ENCODE data around the gene PDHX.
"Not testable (repeated sequence)": the region's sequence is repeated elsewhere in the genome, so short reads cannot be mapped to it uniquely, and the experiment has no call there.

Gene PDHX

GRCh38 chr11:34997952-34998528 lies 81.6 kb downstream of the PDHX start:
- no peak for DNase-seq

DNA sequence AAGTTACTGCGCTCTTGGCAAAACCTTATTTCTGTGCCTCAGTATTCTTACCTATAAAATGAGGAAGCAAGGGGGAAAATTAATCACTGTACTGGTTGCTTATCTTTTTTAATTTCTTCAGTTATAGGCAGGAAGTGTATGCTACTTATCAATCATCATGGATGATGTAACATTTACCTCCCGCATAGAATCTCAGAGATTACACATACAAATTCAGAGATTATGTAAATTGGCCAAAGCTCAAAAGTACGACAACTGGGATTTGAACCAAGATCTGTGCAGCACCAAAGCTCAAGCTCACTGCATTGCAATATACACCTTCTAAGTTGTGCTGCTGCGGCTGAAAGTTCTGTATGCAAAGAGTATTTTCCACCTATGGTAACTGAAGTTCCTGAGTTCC lies 83.0 kb downstream of the PDHX start:
- DNase-seq, result no peak

DNA sequence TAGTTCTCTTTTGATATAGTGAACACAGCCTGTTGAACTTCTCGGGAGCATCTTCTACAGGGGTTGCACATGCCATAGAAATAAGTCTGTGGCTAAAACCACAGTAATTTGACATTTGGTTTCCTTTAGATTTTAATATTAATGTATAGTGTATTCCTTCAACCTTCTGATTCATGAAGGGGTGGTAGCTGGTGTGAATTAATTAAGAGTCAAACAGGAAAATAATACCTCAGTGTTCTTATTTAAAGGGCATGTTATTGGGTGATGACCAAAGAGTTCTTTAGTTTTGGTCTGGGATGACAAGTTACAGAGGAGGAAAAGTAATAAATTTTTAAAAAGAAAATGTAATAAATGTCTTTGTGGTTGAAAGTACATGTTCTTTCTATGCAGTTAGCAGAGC lies 86.8 kb downstream of the PDHX start:
- DNase-seq, result no peak

DNA sequence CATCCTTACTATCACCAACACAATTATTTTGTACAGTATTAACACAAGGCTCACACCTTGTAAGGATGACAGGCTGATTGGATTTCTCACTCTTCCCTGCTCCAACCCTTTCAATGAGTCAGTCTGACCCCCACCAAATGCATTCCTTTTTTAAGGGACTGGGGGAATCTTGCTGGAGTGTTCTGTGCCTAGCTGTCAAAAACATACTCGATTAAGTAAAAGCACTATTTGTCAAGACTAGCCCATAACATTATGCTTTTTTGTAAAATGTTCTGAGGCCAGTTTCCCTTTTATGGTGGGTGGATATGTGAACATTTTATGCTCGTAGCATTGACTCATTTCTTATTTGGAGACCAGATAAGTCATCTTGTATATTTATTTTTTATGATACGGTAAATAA lies 87.2 kb downstream of the PDHX start:
- DNase-seq, result no peak

DNA sequence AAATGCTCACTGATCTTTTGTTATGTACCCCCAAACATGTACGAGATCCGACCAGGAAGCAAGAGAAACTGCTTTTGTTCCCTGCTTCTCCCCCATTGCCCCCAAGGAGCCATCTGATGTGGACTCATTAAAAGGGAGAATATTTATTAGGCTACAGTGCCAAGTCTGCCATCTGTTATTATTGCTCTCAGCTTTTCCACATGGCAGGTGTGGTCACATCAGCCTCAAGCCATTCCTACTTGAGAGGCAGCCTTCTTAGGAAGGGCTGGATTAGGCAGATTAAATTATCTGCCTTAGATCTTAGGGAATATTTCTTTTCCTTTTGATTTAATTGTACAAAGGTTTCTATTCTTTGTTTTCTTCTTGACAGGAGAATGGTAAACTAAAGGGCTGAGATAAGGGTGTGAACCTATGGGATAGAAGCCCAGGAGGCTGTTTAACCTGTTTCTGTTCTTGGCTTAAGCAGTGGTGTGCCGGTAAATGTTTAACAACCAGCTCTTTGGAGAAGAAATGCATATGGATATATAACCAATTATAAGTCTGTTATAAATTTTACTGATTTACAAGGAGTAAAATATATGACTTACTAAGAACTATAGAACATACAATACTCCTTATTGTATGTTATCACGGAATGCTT lies 88.8 kb downstream of the PDHX start:
- no peak for DNase-seq

- DNase-seq, result no peak
These were observed 90.1 kb downstream of the PDHX start for GRCh38 chr11:35006389-35007128.

DNA sequence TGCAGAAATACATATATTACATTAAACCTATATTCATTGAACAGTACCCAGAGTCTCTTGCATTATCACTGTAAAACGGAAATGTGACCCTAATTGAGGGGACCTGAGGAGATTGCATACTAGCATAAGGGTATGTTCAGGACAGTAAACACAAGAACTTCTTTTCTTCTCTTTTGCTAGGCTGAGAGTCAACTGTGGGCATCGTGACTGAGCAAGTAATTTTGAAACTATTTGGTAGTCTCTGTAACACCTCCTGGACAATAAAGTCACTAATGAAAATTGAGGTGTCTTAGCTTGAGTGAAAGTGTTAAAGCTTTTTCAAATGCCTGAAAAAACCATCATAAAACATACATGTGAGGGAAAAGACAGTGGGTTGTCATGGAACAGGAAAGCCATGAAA lies 90.9 kb downstream of the PDHX start:
- DNase-seq, result no peak

GRCh38 chr11:35009191-35009943 lies 92.9 kb downstream of the PDHX start:
- no peak for DNase-seq

- DNase-seq, result no peak
These were observed 93.5 kb downstream of the PDHX start for GRCh38 chr11:35009944-35010342.

DNA sequence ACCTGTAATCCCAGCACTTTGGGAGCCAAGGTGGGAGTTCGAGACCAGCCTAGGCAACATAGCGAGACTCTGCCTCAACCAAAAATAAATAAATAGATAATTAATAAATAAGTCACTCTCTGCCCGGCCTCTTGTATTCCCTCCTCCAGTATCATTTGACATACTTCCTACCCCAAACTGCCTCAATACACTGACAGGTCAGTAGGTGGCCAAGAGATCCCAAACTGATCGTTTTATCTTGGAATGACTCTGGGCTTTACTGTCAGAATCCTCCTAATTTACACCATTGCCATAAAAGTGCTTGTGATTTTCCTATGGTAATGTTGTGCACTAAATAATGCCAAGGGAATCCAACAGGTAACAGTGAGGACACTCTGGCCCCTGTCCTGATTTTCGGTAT lies 94.2 kb downstream of the PDHX start:
- no peak for DNase-seq

GRCh38 chr11:35011389-35011788 lies 95.0 kb downstream of the PDHX start:
- DNase-seq, result no peak

GRCh38 chr11:35011944-35012343 lies 95.5 kb downstream of the PDHX start:
- no peak for DNase-seq

- DNase-seq, result no peak
These were observed 96.2 kb downstream of the PDHX start for GRCh38 chr11:35012467-35013191.

DNA sequence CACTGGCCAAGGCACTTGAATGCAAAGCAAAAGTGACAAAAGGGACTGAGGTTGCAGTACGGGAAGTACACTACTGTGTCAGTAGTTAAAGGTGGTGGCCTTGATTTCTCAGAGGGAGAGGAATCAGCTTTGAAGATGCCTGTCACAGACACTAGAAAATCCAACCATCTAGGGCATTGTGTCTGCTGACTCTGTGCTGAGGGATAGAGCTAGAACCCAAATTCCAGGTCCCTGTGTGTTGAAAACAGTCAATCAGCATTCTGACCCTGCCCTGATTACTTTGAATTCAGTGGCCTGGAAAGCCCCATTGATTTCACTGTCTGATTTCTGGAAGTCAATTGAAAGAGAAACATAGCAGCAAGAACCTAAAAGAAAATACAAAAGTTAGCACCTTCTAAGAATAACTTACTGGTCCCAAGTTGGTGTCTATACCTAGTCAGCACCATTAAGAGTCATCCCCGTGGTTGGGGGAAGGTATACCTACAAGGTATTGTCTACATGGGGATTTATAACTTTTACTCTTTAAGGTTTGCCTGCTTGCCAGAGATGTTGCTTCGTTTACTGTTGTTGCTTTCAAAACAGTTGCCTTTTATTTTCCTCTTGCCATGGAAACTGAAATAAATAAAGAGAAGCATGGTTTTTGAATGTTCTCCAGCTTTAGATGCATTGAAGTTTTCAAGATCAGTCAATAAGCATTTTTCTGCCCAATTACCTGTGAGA lies 97.3 kb downstream of the PDHX start:
- DNase-seq, result no peak

- DNase-seq, result no peak
These were observed 97.9 kb downstream of the PDHX start for GRCh38 chr11:35014346-35014745.

DNA sequence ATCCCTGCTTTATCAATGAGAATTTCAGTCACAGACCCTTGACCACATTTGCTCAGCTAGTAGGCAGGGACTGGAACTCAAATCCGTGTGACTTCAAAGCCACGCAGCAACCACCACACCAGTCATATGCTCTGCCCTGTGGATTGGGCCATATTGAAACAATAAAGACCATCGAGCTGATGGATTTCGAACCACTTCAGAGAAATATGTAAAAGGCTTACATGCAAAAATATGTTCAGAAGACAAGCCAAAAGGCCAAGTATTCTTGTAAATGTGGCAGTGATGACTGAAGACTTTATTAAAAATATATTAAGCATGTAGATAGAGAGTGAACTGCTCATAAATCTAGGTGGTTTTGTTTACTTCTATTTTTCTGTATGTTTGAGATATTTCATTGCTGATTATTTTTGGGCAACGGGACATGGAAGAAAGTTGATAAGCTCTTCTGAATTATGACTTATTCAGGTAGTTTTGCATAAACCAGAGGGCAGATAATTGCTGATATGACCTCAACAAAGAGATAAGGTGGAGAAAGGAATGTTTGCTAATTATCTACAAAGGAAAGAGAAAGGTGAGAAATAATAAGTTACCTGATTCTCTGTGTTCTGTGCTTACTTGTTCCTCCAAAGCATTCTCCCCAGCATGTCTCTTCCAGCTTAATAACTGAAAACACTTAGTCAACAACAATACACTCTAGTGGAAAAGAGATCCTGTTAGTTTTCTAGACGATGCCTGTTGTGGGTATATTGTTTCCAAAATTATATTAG lies 99.4 kb downstream of the PDHX start:
- no peak for DNase-seq

DNA sequence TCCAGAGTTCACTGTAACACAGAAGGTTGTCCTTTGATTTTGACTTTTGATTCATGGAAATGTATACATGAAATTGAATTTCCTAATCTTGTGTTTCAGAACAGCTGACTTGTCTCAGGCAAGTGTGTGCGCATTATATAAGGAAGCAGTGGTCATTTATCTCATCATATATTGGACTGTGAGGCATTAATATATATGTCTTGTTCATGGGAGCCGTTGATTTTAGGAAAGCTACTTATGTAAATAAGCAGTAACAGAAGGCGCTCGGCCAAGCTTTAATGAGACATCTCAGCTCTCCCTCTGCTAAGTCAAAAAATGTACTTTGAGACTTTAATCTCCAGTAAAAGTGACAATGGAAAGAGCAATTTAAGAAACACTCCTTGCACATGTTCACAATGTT lies 100.5 kb downstream of the PDHX start:
- DNase-seq, result no peak

DNA sequence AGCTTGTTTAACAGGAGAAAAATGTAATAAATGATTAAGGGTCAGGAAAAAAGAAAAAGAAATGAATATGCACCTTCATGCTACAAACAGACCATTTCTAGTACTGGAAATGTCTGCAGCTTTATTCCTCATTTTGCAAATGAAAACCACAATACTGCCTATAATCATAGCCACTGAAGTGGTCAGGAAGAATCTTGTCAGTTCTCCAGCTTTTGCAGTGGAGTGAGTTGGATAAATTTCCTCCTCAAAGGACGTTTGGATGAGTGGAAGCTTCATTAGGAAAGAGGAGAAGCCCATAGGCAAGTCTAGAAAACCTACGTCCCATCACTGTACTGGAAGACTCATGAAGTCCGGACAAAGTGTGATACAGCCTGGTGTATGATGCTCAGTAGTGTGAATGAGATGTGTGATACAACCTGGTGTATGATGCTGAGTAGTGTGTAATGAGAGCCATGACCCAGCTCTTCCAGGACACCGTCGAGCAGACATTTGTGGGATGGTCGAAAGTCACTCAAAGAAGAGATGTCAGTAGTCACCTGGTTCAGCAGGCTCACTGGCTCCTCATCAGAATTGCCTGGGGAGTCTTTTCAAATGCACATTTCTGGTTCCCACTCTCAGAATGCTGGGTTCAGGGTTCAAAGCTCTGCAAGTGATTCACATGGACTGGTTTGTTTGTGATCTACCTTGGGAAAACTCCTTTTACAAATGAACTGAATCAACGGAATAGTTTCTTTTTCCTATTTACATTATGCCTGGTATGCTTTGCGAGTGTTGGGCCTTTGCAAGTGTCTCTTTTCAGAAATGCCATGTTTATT lies 101.3 kb downstream of the PDHX start:
- DNase-seq, result no peak

DNA sequence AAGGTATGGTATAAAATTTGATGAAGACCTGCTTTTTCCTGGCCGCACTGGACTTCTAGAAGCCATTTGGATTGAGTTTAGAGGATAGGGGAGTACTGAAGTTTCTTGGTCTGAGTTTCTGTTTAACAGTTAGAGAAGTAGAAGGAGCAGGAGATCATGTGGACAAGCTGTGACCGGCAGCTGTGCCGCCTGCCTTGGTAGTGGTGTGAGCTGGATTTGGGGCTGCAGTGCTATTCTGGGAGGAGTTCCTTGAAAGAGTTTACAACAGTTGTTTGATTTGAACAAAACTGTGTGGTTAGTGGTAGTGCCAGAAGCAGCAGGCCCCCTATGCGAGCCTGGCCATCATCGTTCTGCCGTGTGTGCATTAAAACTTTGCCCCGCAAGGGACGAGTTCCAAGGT lies 105.2 kb downstream of the PDHX start:
- no peak for DNase-seq

GRCh38 chr11:35023940-35024339 lies 107.5 kb downstream of the PDHX start:
- not testable (repeated sequence) for DNase-seq

DNA sequence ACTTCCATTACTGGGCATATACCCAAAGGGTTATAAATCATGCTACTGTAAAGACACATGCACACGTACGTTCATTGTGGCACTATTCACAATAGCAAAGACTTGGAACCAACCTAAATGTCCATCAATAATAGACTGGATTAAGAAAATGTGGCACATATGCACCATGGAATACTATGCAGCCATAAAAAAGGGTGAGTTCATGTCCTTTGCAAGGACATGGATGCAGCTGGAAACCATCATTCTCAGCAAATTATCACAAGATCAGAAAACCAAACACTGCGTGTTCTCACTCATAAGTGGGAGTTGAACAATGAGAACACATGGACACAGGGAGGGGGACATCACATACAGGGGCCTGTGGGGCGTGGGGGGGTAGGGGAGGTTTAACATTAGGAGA lies 111.6 kb downstream of the PDHX start:
- DNase-seq, result not testable (repeated sequence)

All from SHP77 treated with DMSO at 0.1 percent for 48 hours (cell line).